Gastroesophageal sphincter (tissue), 3 donors: Measurements from ENCODE around the gene COL25A1.

Experiments used
- CTCF ChIP-seq, 4 experiments: fragments of 200-600 bp in 2 of 4; fragments of 450-650 bp in 2 of 4; sonication (generic) in 1 of 4; IDR thresholded peaks; one replicate each; pipeline ENCODE4 v1.5.1; 2017 to 2019; ENCODE audit warnings: antibody characterized with exemption in 4 of 4, mild to moderate bottlenecking in 2 of 4, moderate library complexity in 2 of 4
- POLR2AphosphoS5 ChIP-seq: sonication (generic); formaldehyde crosslinking; IDR thresholded peaks from one replicate; pipeline ENCODE4 v1.6.1; 2017; ENCODE audit warnings: antibody characterized with exemption

- TF ChIP-seq POLR2AphosphoS5: no peak
- no peak for TF ChIP-seq CTCF (IDR thresholded peaks at IDR 0.05)
Observed at GRCh38 chr4:109303140-109303496, 660 bp upstream of the COL25A1 start.
